ENCODE measurements around the gene TRPC5OS. TPM values are rescaled to one million over a fixed set of nuclear protein-coding genes. Genes with fewer than 3 reads are reported as not detected.

Gene TRPC5OS
- polyA plus RNA-seq, 1 donor from 2014 or later, result not detected

DNA sequence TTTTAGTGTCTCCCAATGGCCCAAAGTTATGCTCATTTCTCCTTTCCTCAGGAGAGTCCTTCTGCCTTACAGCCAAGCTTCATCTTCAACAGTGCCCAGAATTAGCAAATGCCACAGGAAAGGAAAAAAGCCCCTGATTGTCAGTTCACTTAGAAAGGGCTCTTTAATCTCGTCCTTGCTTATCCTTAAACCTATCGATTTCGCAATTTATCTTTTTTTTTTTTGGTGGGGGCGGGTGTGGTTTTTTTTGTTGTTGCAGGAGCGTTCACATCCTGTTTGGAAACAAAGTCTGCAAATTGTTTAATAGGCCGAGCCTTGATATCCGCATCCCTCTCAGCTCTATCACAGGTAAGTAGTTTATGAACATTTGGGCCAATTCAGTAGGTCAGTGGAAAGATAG, 20.2 kb downstream of the TRPC5OS start:
- Histone ChIP-seq H3K9ac (ENCODE audit: low read length) (no peak overlapping the region), H2AFZ (ENCODE audit: low read depth, low read length) (no peak overlapping the region), H3K27ac (ENCODE audit: low read length) (no peak overlapping the region), H3K9me2 (ENCODE audit: insufficient read depth, low read length) (no peaks in the 10 kb centered on the region), H3K4me3 (ENCODE audit: low read length) (no peak overlapping the region), H3K79me2 (replicated peaks; ENCODE audit: insufficient read depth, low read length) (no peaks in the 10 kb centered on the region), H3K9me3 (ENCODE audit: low read length) (no peaks in the 10 kb centered on the region), H3K4me2 (ENCODE audit: low read length) (no peak overlapping the region), H4K20me1 (ENCODE audit: insufficient read depth) (no peaks in the 10 kb centered on the region), H3K36me3 (ENCODE audit: insufficient read depth, low read length) (no peaks in the 10 kb centered on the region), H3F3A (ENCODE audit: insufficient read depth, low read length, poor library complexity, severe bottlenecking) (no peaks in the 10 kb centered on the region), H3K27me3 (ENCODE audit: insufficient read depth, low read depth, low read length) (no peaks in the 10 kb centered on the region)
- TF ChIP-seq, protein P1, sequence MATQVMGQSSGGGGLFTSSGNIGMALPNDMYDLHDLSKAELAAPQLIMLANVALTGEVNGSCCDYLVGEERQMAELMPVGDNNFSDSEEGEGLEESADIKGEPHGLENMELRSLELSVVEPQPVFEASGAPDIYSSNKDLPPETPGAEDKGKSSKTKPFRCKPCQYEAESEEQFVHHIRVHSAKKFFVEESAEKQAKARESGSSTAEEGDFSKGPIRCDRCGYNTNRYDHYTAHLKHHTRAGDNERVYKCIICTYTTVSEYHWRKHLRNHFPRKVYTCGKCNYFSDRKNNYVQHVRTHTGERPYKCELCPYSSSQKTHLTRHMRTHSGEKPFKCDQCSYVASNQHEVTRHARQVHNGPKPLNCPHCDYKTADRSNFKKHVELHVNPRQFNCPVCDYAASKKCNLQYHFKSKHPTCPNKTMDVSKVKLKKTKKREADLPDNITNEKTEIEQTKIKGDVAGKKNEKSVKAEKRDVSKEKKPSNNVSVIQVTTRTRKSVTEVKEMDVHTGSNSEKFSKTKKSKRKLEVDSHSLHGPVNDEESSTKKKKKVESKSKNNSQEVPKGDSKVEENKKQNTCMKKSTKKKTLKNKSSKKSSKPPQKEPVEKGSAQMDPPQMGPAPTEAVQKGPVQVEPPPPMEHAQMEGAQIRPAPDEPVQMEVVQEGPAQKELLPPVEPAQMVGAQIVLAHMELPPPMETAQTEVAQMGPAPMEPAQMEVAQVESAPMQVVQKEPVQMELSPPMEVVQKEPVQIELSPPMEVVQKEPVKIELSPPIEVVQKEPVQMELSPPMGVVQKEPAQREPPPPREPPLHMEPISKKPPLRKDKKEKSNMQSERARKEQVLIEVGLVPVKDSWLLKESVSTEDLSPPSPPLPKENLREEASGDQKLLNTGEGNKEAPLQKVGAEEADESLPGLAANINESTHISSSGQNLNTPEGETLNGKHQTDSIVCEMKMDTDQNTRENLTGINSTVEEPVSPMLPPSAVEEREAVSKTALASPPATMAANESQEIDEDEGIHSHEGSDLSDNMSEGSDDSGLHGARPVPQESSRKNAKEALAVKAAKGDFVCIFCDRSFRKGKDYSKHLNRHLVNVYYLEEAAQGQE (IDR thresholded peaks at IDR 0.05; ENCODE audit: borderline replicate concordance), result no peak
- TF ChIP-seq MXI1 (conservative IDR thresholded peaks at IDR 0.05; ENCODE audit: poor library complexity, severe bottlenecking) (no peak), SMC3 (conservative IDR thresholded peaks at IDR 0.05; ENCODE audit: poor library complexity) (no peak), EZH2 (IDR thresholded peaks at IDR 0.05; ENCODE audit: borderline replicate concordance, insufficient read depth, low read length, poor library complexity, severe bottlenecking) (no peak), RAD21 (conservative IDR thresholded peaks at IDR 0.05) (no peak), POLR2AphosphoS5 (IDR thresholded peaks at IDR 0.05) (no peak), EP300 (conservative IDR thresholded peaks at IDR 0.05; ENCODE audit: poor library complexity, severe bottlenecking) (no peak), TAF1 (IDR thresholded peaks at IDR 0.05; ENCODE audit: low read depth) (no peak)
- TF ChIP-seq, protein P2, sequence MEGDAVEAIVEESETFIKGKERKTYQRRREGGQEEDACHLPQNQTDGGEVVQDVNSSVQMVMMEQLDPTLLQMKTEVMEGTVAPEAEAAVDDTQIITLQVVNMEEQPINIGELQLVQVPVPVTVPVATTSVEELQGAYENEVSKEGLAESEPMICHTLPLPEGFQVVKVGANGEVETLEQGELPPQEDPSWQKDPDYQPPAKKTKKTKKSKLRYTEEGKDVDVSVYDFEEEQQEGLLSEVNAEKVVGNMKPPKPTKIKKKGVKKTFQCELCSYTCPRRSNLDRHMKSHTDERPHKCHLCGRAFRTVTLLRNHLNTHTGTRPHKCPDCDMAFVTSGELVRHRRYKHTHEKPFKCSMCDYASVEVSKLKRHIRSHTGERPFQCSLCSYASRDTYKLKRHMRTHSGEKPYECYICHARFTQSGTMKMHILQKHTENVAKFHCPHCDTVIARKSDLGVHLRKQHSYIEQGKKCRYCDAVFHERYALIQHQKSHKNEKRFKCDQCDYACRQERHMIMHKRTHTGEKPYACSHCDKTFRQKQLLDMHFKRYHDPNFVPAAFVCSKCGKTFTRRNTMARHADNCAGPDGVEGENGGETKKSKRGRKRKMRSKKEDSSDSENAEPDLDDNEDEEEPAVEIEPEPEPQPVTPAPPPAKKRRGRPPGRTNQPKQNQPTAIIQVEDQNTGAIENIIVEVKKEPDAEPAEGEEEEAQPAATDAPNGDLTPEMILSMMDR (IDR thresholded peaks at IDR 0.05; ENCODE audit: poor library complexity, severe bottlenecking), result no peak

DNA sequence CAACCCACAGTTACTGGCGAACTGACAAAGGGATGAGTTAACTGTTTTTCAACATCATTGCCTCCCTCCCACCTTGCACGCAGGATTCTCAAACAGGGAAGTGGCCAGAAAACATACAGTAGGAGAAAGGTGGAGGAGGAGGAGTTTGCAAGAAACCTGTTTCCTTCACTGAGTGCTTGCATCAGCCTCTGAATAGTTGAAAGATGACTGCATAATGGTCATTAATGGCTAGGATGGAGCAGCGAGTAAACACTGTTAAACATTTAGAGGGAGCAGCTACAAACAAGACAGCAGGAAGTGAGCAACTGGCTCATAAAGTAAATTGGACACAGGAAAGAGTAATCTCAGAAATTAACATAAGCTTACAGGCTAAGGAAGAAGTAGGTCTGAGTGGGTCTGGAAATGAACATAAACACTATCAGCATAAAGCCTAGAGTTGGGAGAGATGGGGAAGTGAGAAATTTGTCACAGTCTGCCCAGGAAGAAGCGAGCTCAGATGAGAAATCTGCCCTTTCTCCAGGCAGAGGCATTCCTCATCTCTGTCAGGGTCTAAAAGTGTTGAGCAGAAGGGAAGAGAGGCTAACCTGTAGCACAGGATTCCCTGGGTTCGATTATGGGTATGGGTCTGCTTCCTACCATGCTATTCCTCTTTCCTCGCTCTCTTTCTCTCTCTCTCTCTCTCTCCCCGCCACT, 38.6 kb downstream of the TRPC5OS start:
- no peak overlapping the region for H3K27ac ChIP-seq (ENCODE audit: low read length)
- H3K4me2 ChIP-seq (ENCODE audit: low read length), result no peak overlapping the region
- no peaks in the 10 kb centered on the region for H3K9me3 ChIP-seq (ENCODE audit: low read length)
- no peak overlapping the region for H2AFZ ChIP-seq (ENCODE audit: low read depth, low read length)
- no peak overlapping the region for H3K4me3 ChIP-seq (ENCODE audit: low read length)
- no peak overlapping the region for H3K9ac ChIP-seq (ENCODE audit: low read length)
- no peaks in the 10 kb centered on the region for H4K20me1 ChIP-seq (ENCODE audit: insufficient read depth)
- TF ChIP-seq EP300 (conservative IDR thresholded peaks at IDR 0.05; ENCODE audit: poor library complexity, severe bottlenecking), result no peak
- TF ChIP-seq POLR2AphosphoS5 (IDR thresholded peaks at IDR 0.05), result no peak
- TF ChIP-seq RAD21 (conservative IDR thresholded peaks at IDR 0.05), result no peak
- TF ChIP-seq, protein P1 (IDR thresholded peaks at IDR 0.05; ENCODE audit: borderline replicate concordance), result no peak
- TF ChIP-seq, protein P2 (IDR thresholded peaks at IDR 0.05; ENCODE audit: poor library complexity, severe bottlenecking), result no peak
- TF ChIP-seq SMC3 (conservative IDR thresholded peaks at IDR 0.05; ENCODE audit: poor library complexity), result no peak
- no peak for TF ChIP-seq EZH2 (IDR thresholded peaks at IDR 0.05; ENCODE audit: borderline replicate concordance, insufficient read depth, low read length, poor library complexity, severe bottlenecking)
- TF ChIP-seq MXI1 (conservative IDR thresholded peaks at IDR 0.05; ENCODE audit: poor library complexity, severe bottlenecking), result no peak
- no peak for TF ChIP-seq TAF1 (IDR thresholded peaks at IDR 0.05; ENCODE audit: low read depth)
- no peaks in the 10 kb centered on the region for H3K27me3 ChIP-seq (ENCODE audit: insufficient read depth, low read depth, low read length)
- no peaks in the 10 kb centered on the region for H3K79me2 ChIP-seq (replicated peaks; ENCODE audit: insufficient read depth, low read length)
- H3F3A ChIP-seq (ENCODE audit: insufficient read depth, low read length, poor library complexity, severe bottlenecking), result no peaks in the 10 kb centered on the region
- no peaks in the 10 kb centered on the region for H3K36me3 ChIP-seq (ENCODE audit: insufficient read depth, low read length)
- H3K9me2 ChIP-seq (ENCODE audit: insufficient read depth, low read length), result no peaks in the 10 kb centered on the region

All from neural cell (in vitro differentiated cells).